Bronchial epithelial cell (primary cell): ENCODE data around the gene PRICKLE3. TPM values are rescaled to one million over a fixed set of nuclear protein-coding genes. Genes with fewer than 3 reads are reported as not detected.
A peak's percentile ranks its signal among the peaks of the same experiment; 100 is the strongest.

Experiments used
- DNase-seq: peaks from one replicate; pipeline ENCODE4 v3.0.0-alpha.2; 2010; ENCODE audit warnings: low read depth
- FAIRE-seq: peaks from 2 replicates; lab custom pipeline; 2011; peaks lifted over from hg19 to GRCh38; lab: Jason Lieb, UNC
- H3K27me3 ChIP-seq: 2 replicates; pipeline ENCODE4 v1.5.1; 2011; ENCODE audit warnings: low read length; ENCODE audit not compliant: control insufficient read depth, insufficient read depth
- H3K36me3 ChIP-seq: 2 replicates; pipeline ENCODE4 v1.5.1; 2011; ENCODE audit warnings: low read length; ENCODE audit not compliant: control insufficient read depth, insufficient read depth
- H3K4me3 ChIP-seq: 2 replicates; pipeline ENCODE4 v1.5.1; 2011; ENCODE audit warnings: mild to moderate bottlenecking, low read depth, low read length, control low read depth
- CTCF ChIP-seq: IDR thresholded peaks from 2 replicates; pipeline ENCODE4 v1.5.1; 2011; ENCODE audit warnings: mild to moderate bottlenecking, moderate library complexity, low read length, control low read depth, inconsistent platforms; ENCODE audit not compliant: insufficient read depth, severe bottlenecking
- total RNA-seq: library from RNA; depleted of rRNA; stranded (reverse); fragments of >200 nt; gene quantifications from 2 replicates; pipeline ENCODE4 v1.2.1, GENCODE V29; 2014

Gene PRICKLE3
- total RNA-seq, 1 donor from 2014 or later: 12.1 TPM

GRCh38 chrX:49230500-49231232 is 44.5 kb upstream of the PRICKLE3 start:
- FAIRE-seq (no peak), DNase-seq (peak; percentile 49)
- Histone ChIP-seq H3K36me3 (no peaks in the 10 kb centered on the region), H3K27me3 (no peaks in the 10 kb centered on the region), H3K4me3 (peak overlapping the region; percentile 34)
- TF ChIP-seq CTCF: peak; percentile 17

- H3K36me3 ChIP-seq: no peaks in the 10 kb centered on the region
- TF ChIP-seq CTCF: no peak
- DNase-seq (no peak), FAIRE-seq (no peak)
- H3K4me3 ChIP-seq: no peak overlapping the region
- H3K27me3 ChIP-seq: no peaks in the 10 kb centered on the region
Measured at GRCh38 chrX:49228185-49228584, 42.0 kb upstream of the PRICKLE3 start.

- DNase-seq: no peak
- H3K36me3 ChIP-seq: no peaks in the 10 kb centered on the region
- FAIRE-seq: no peak
- no peak overlapping the region for H3K4me3 ChIP-seq
- no peak for TF ChIP-seq CTCF
- no peaks in the 10 kb centered on the region for H3K27me3 ChIP-seq
Measured at GRCh38 chrX:49227726-49228125, 41.6 kb upstream of the PRICKLE3 start.

- no peaks in the 10 kb centered on the region for H3K27me3 ChIP-seq
- no peak for DNase-seq
- no peak for FAIRE-seq
- no peaks in the 10 kb centered on the region for H3K36me3 ChIP-seq
- no peak overlapping the region for H3K4me3 ChIP-seq
- no peak for TF ChIP-seq CTCF
Measured at GRCh38 chrX:49226946-49227345, 40.8 kb upstream of the PRICKLE3 start.

GRCh38 chrX:49225858-49226257 is 39.7 kb upstream of the PRICKLE3 start:
- Histone ChIP-seq H3K36me3 (no peaks in the 10 kb centered on the region), H3K4me3 (no peak overlapping the region), H3K27me3 (no peaks in the 10 kb centered on the region)
- TF ChIP-seq CTCF: no peak
- FAIRE-seq: no peak
- no peak for DNase-seq

GRCh38 chrX:49221868-49222267 is 35.7 kb upstream of the PRICKLE3 start:
- no peak for FAIRE-seq

More at GRCh38 chrX:49221868-49222267, 35.7 kb upstream of the PRICKLE3 start:
- no peak overlapping the region for H3K4me3 ChIP-seq
- H3K36me3 ChIP-seq: no peaks in the 10 kb centered on the region
- TF ChIP-seq CTCF: no peak
- no peaks in the 10 kb centered on the region for H3K27me3 ChIP-seq
- no peak for DNase-seq
